ENCODE data around the gene GOLGA8K.
"Not testable (repeated sequence)": the region's sequence is repeated elsewhere in the genome, so short reads cannot be mapped to it uniquely, and the experiment has no call there.

DNA sequence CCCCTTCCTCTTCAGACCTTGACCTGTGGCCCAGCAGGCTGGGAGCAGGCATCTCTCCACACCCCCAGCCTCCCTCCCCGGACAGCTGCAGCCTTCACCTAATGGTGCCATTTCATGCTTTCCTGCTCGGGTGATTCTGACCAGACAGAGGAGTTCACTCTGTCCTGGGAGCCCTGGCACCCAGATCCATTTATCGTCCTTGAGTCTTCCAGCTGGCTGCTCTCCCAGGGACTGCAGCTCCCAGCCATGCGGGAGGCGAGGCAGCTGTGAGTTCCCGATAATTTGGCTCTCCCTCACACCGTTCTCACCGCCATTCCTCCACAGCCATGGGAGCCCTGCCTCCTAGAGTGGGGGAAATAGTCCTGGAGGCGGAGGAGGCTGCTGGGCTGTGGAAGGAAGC lies 32.6 kb downstream of the GOLGA8K start:
- TF ChIP-seq, protein P1, sequence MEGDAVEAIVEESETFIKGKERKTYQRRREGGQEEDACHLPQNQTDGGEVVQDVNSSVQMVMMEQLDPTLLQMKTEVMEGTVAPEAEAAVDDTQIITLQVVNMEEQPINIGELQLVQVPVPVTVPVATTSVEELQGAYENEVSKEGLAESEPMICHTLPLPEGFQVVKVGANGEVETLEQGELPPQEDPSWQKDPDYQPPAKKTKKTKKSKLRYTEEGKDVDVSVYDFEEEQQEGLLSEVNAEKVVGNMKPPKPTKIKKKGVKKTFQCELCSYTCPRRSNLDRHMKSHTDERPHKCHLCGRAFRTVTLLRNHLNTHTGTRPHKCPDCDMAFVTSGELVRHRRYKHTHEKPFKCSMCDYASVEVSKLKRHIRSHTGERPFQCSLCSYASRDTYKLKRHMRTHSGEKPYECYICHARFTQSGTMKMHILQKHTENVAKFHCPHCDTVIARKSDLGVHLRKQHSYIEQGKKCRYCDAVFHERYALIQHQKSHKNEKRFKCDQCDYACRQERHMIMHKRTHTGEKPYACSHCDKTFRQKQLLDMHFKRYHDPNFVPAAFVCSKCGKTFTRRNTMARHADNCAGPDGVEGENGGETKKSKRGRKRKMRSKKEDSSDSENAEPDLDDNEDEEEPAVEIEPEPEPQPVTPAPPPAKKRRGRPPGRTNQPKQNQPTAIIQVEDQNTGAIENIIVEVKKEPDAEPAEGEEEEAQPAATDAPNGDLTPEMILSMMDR (IDR thresholded peaks at IDR 0.05; ENCODE audit: low read depth, low read length) = not testable (repeated sequence)
- not testable (repeated sequence) for TF ChIP-seq POLR2A (IDR thresholded peaks at IDR 0.05; ENCODE audit: extremely low read depth, insufficient read length); MYC (IDR thresholded peaks at IDR 0.05; ENCODE audit: low read depth, low read length)
- TF ChIP-seq, protein P2, sequence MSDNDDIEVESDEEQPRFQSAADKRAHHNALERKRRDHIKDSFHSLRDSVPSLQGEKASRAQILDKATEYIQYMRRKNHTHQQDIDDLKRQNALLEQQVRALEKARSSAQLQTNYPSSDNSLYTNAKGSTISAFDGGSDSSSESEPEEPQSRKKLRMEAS (IDR thresholded peaks at IDR 0.05; ENCODE audit: low read depth, low read length) = not testable (repeated sequence)

Data from NB4 (cell line).